K562 (cell line): ENCODE data around the gene TMEM129. TPM values are rescaled to one million over a fixed set of nuclear protein-coding genes. Genes with fewer than 3 reads are reported as not detected.

Experiments
- ATAC-seq: fragments of 200-7000 bp; cut with Tn5 transposase; 3 replicates; pipeline ENCODE4 v1.9.1; 2020; ENCODE audit warnings: moderate library complexity
- BruUV-seq: library from RNA; stranded (reverse); fragments of 400-500 nt; replicated peaks from 2 replicates; lab custom pipeline; 2021; lab: Mats Ljungman, UMichigan
- CTCF ChIA-PET: fragments of 300-600 bp; formaldehyde crosslinking; extraction: SDS; loops from one replicate; lab custom pipeline; 2021; ENCODE audit warnings: low intra/inter-chr PET ratio; lab: Yijun Ruan, JAX
- POLR2A ChIA-PET: fragments of 300-600, 350-650 bp; sonication (Branson Sonifier 250); formaldehyde crosslinking; extraction: SDS; loops from one replicate; lab custom pipeline; 2021; ENCODE audit warnings: antibody characterized with exemption, inconsistent platforms; lab: Yijun Ruan, JAX
- DNase-seq, 4 experiments: peaks; one replicate each; pipeline versions ENCODE4 v3.0.0 to v3.0.0-alpha.2; 2011 to 2018; ENCODE audit warnings: low spot score in 3 of 4, mixed read lengths in 3 of 4; ENCODE audit errors: extremely low read depth in 1 of 4
- FAIRE-seq: peaks from 2 replicates; lab custom pipeline; 2011; peaks lifted over from hg19 to GRCh38; lab: Jason Lieb, UNC
- H2AFZ ChIP-seq: 2 replicates; pipeline ENCODE4 v1.6.0; 2011; ENCODE audit warnings: low read depth, low read length, control low read depth, inconsistent platforms
- H3K27ac ChIP-seq: fragments of 200-600 bp; 3 replicates; pipeline ENCODE4 v1.8.0; 2011; ENCODE audit warnings: low read depth, mild to moderate bottlenecking, control low read depth, inconsistent platforms, low read length, moderate library complexity, mixed read lengths; ENCODE audit errors: extremely low read depth
- H3K27me3 ChIP-seq, 2 experiments: fragments of 300-600 bp in 1 of 2; 2 replicates in 1 of 2; 3 replicates in 1 of 2; pipeline versions ENCODE4 v1.6.0 to v1.8.0; 2011; ENCODE audit warnings: inconsistent platforms in 2 of 2, low read length in 2 of 2, mild to moderate bottlenecking in 1 of 2, mixed read lengths in 1 of 2, moderate library complexity in 1 of 2; ENCODE audit not compliant: control insufficient read depth in 2 of 2, insufficient read depth in 2 of 2
- H3K36me3 ChIP-seq: fragments of 300-600 bp; 3 replicates; pipeline ENCODE4 v1.8.0; 2011; ENCODE audit warnings: mild to moderate bottlenecking, low read length, inconsistent platforms; ENCODE audit not compliant: control insufficient read depth, insufficient read depth
- H3K4me1 ChIP-seq, 2 experiments: fragments of 200-600 bp in 1 of 2; replicated peaks in 1 of 2; 2 replicates in 1 of 2; 3 replicates in 1 of 2; pipeline versions ENCODE4 v1.5.1 to v1.8.0; 2011; ENCODE audit warnings: inconsistent platforms in 2 of 2, low read length in 2 of 2, mild to moderate bottlenecking in 1 of 2, mixed read lengths in 1 of 2, moderate library complexity in 1 of 2; ENCODE audit not compliant: control insufficient read depth in 2 of 2, insufficient read depth in 2 of 2
- H3K4me2 ChIP-seq: 2 replicates; pipeline ENCODE4 v1.6.1; 2011; ENCODE audit warnings: low read length, control low read depth, inconsistent platforms, mixed read lengths; ENCODE audit not compliant: insufficient read depth
- H3K4me3 ChIP-seq: fragments of 200-600 bp; sonication (generic), shearing (Covaris generic); 2 replicates; pipeline ENCODE4 v1.5.1; 2016; ENCODE audit warnings: control low read depth, inconsistent platforms
- H3K79me2 ChIP-seq: fragments of 200-600 bp; 3 replicates; pipeline ENCODE4 v1.8.0; 2011; ENCODE audit warnings: low read length, inconsistent platforms; ENCODE audit not compliant: control insufficient read depth, insufficient read depth
- H3K9ac ChIP-seq, 2 experiments: 2 replicates each; pipeline versions ENCODE4 v1.6.0 to v1.6.1; 2011; ENCODE audit warnings: low read depth in 2 of 2, low read length in 2 of 2, control low read depth in 1 of 2, inconsistent platforms in 1 of 2, mild to moderate bottlenecking in 1 of 2, mixed read lengths in 1 of 2; ENCODE audit not compliant: insufficient read depth in 1 of 2
- H3K9me1 ChIP-seq: one replicate; pipeline ENCODE4 v1.6.0; 2011; ENCODE audit warnings: inconsistent platforms, mild to moderate bottlenecking, low read length, moderate library complexity; ENCODE audit not compliant: control insufficient read depth, insufficient read depth
- H3K9me3 ChIP-seq: replicated peaks from 2 replicates; pipeline ENCODE4 v1.5.1; 2011; ENCODE audit warnings: low read depth, low read length, inconsistent platforms; ENCODE audit not compliant: control insufficient read depth, insufficient read depth
- H4K20me1 ChIP-seq: replicated peaks from 2 replicates; pipeline ENCODE4 v1.6.1; 2011; ENCODE audit warnings: low read length, inconsistent platforms, mixed read lengths; ENCODE audit not compliant: control insufficient read depth, insufficient read depth
- BRF1 ChIP-seq: IDR thresholded peaks from 3 replicates; pipeline ENCODE4 v1.6.1; 2011; ENCODE audit warnings: borderline replicate concordance, mild to moderate bottlenecking; ENCODE audit not compliant: insufficient read length; ENCODE audit errors: extremely low read depth
- POLR2G ChIP-seq: fragments of 200-400 bp; formaldehyde crosslinking; IDR thresholded peaks from 2 replicates; pipeline ENCODE4 v1.6.1; 2017; ENCODE audit warnings: low read depth, mild to moderate bottlenecking, antibody characterized with exemption, low read length, moderate library complexity
- RBFOX2 ChIP-seq: fragments of 200-400 bp; formaldehyde crosslinking; IDR thresholded peaks from 2 replicates; pipeline ENCODE4 v1.6.1; 2017; ENCODE audit warnings: low read depth, mild to moderate bottlenecking, low read length, moderate library complexity
- SUPT5H ChIP-seq: fragments of 450-650 bp; IDR thresholded peaks from 2 replicates; pipeline ENCODE4 v1.6.1; 2016
- ZNF507 ChIP-seq: conservative IDR thresholded peaks from 2 replicates; pipeline ENCODE4 v1.6.1; 2017; ENCODE audit warnings: missing genetic modification characterization, missing compliant biosample characterization
- WGBS: fragments of 100-300 bp; shearing (Covaris generic); methylation state at CpG from one replicate; pipeline ENCODE4 v1.1.6; 2016; ENCODE audit warnings: low coverage, mixed read lengths; ENCODE audit not compliant: insufficient coverage; ENCODE audit errors: missing lambda C conversion rate; 5-methylcytosine and 5-hydroxymethylcytosine counted together
- in situ Hi-C: fragments of 300-500 bp; cut with MboI; formaldehyde crosslinking; loops from 4 replicates; pipeline ENCODE4 v1.15.0; 2018; ENCODE audit warnings: inconsistent platforms, mixed read lengths
- intact Hi-C: fragments of 100-400 bp; cut with micrococcal nuclease; formaldehyde crosslinking; loops from 2 replicates; pipeline ENCODE4 v1.14.2; 2022
- polyA plus RNA-seq, 8 experiments: library from polyadenylated mRNA; depleted of rRNA in 4 of 8; stranded (reverse) in 5 of 8; unstranded in 3 of 8; fragments of >200 nt; fragmentation: Nextera tagmentation in 2 of 8; fragmentation: Illumina TruSeq in 1 of 8; extraction: Ambion mirVana in 2 of 8; extraction: Trizol in 1 of 8; gene quantifications; 2 replicates each; pipeline versions ENCODE4 v1.2.1 to v1.2.3, GENCODE V29; 2011 to 2014; ENCODE audit warnings: inconsistent platforms in 1 of 8, missing spikeins in 1 of 8
- total RNA-seq, 7 experiments: library from RNA; depleted of rRNA in 6 of 7; stranded (reverse); fragments of >200 nt in 6 of 7; fragmentation: Illumina TruSeq in 2 of 7; extraction: Trizol in 2 of 7; gene quantifications; 2 replicates each; pipeline versions ENCODE4 v1.2.1 to v1.2.3, GENCODE V29; 2011 to 2021; ENCODE audit warnings: low replicate concordance in 1 of 7

TMEM129 gene
- total and polyA plus RNA-seq, 9 of the 15 experiments (the other 6 are each of a cell fraction or from before 2014, with no cell fraction given): 0.34 to 47.2 (median 18.8) TPM

DNA sequence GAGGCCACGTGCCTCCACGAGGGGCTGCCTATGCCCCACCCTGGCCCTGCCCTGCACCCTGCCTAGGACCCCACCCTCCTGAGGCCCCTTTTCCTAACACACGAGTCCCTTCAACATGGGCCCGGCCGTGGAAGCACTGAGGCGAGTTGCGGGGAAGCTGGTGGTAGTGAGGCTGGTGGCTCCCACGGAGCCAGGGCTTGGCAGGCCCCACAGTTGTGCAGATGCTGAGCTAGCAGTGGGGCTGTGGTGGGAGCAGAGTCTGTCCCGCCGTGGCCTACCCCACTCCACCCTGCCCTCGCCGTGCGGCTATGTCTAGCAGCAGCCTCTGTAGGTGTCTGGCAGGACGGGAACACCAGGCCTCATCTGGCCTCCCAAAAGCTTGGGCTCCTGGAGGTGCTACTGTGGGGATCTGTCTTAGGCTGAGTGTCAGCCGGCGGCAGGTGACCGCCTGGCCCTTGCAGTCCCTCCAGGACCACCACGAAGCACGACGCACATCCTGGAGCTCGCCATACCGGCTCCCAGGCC, 19.0 kb upstream of the TMEM129 start:
- no peaks in the 10 kb centered on the region for H3K9me1 ChIP-seq
- H3K4me1 ChIP-seq: peaks cover 0 to 24% of the 10 kb centered on the region in 2 experiments; a peak in 2 of 5 replicates
- H3K27me3 ChIP-seq: no peaks in the 10 kb centered on the region
- peak; percentile 27; the same call in 1 of the 2 replicates for TF ChIP-seq RBFOX2
- TF ChIP-seq BRF1: no peak
- peak; percentile 65 for TF ChIP-seq POLR2G
- peaks cover 96% of the 10 kb centered on the region for H3K36me3 ChIP-seq
- CTCF ChIA-PET: no interaction called here
- H3K27ac ChIP-seq: no peak overlapping the region
- intact Hi-C loops (no loop called here), in situ Hi-C loops (loop anchor here (5.0 kb wide), 2 partner anchors 72 to 152 kb away; no protein-coding TSS in a partner anchor)
- BruUV-seq: no TSS peak
- DNase-seq: no peak
- H2AFZ ChIP-seq: no peak overlapping the region
- no peak overlapping the region for H3K4me3 ChIP-seq
- no peak for ATAC-seq
- H3K9me3 ChIP-seq: peaks cover 8% of the 10 kb centered on the region
- POLR2A ChIA-PET: interaction anchor here (0.8 to 2.7 kb wide), 3 partner anchors 10 to 19 kb away, joined by 3 to 11 read pairs (median 3); no protein-coding TSS in a partner anchor
- WGBS: 97% methylated on average over 20 of the region's 22 CpGs
- no peak overlapping the region for H3K9ac ChIP-seq
- no peaks in the 10 kb centered on the region for H4K20me1 ChIP-seq
- H3K79me2 ChIP-seq: no peaks in the 10 kb centered on the region
- H3K4me2 ChIP-seq: no peak overlapping the region
- FAIRE-seq: no peak

DNA sequence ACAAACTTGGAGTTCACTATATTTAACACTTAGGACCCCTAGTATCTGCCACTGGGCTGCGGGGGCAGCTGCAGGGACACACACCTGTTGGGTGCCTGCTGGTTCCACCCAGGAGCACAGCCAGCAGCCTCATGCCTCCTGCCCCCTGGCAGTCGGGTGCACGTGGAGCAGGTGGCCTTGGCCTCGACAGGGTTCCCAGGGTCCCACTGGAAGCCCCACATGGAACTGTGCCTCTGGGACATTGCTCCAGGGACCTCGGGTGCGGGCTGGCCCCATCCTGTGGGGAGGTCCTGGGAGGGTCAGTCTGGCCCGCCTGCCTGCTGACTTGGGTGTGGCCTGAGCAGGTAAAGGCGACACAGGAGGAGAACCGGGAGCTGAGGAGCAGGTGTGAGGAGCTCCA, 18.2 kb upstream of the TMEM129 start:
- no TSS peak for BruUV-seq
- ChIA-PET POLR2A (interaction anchor here (0.9 to 2.7 kb wide), 2 partner anchors 9 to 69 kb away, joined by 3 to 11 read pairs; no protein-coding TSS in a partner anchor), CTCF (no interaction called here)
- H3K4me1 ChIP-seq: peaks cover 0 to 22% of the 10 kb centered on the region in 2 experiments; a peak in 2 of 5 replicates
- no peak overlapping the region for H3K27ac ChIP-seq
- H3K9me3 ChIP-seq: peaks cover 8% of the 10 kb centered on the region
- FAIRE-seq: no peak
- DNase-seq: no peak
- intact Hi-C loops (no loop called here), in situ Hi-C loops (no loop called here)
- ATAC-seq: no peak
- WGBS: 96% methylated on average over 8 of the region's 9 CpGs
- H3K9me1 ChIP-seq: no peaks in the 10 kb centered on the region
- no peak overlapping the region for H3K4me3 ChIP-seq
- no peaks in the 10 kb centered on the region for H3K27me3 ChIP-seq
- H3K9ac ChIP-seq: no peak overlapping the region
- H3K36me3 ChIP-seq: peaks cover 96% of the 10 kb centered on the region
- no peaks in the 10 kb centered on the region for H4K20me1 ChIP-seq
- no peaks in the 10 kb centered on the region for H3K79me2 ChIP-seq
- no peak overlapping the region for H3K4me2 ChIP-seq
- TF ChIP-seq POLR2G (peak; percentile 32; the same call in 1 of the 2 replicates), ZNF507 (tag) (no peak), SUPT5H (0 out of 2 replicates have a peak, but pooled peaks have one; percentile 44)
- H2AFZ ChIP-seq: no peak overlapping the region
